H9 (cell line): Measurements from ENCODE around the gene IGSF1. TPM values are rescaled to one million over a fixed set of nuclear protein-coding genes. Genes with fewer than 3 reads are reported as not detected.

Experiments used
- DNase-seq: peaks from one replicate; pipeline ENCODE4 v3.0.0-alpha.2; 2017
- H2AFZ ChIP-seq: one replicate; pipeline ENCODE4 v1.6.1; 2013; ENCODE audit warnings: mild to moderate bottlenecking, low read length, control low read depth, moderate library complexity
- H2AK5ac ChIP-seq: 2 replicates; pipeline ENCODE4 v1.6.1; 2013; ENCODE audit warnings: low read length, control low read depth, mixed read lengths; ENCODE audit not compliant: insufficient read length
- H2BK120ac ChIP-seq: one replicate; pipeline ENCODE4 v1.6.1; 2013; ENCODE audit warnings: low read depth, mild to moderate bottlenecking, low read length, control low read depth, inconsistent platforms; ENCODE audit not compliant: poor library complexity, severe bottlenecking
- H2BK12ac ChIP-seq: 2 replicates; pipeline ENCODE4 v1.6.1; 2013; ENCODE audit warnings: low read length, control low read depth, mixed read lengths, low read depth; ENCODE audit not compliant: insufficient read length
- H2BK15ac ChIP-seq: 2 replicates; pipeline ENCODE4 v1.6.1; 2013; ENCODE audit warnings: low read depth, low read length, control low read depth
- H2BK20ac ChIP-seq: one replicate; pipeline ENCODE4 v1.6.1; 2013; ENCODE audit warnings: low read depth, mild to moderate bottlenecking, low read length, control low read depth, inconsistent platforms; ENCODE audit not compliant: poor library complexity, severe bottlenecking
- H2BK5ac ChIP-seq: 2 replicates; pipeline ENCODE4 v1.6.1; 2013; ENCODE audit warnings: low read length, control low read depth, mixed read lengths; ENCODE audit not compliant: insufficient read length
- H3K14ac ChIP-seq: 2 replicates; pipeline ENCODE4 v1.6.1; 2013; ENCODE audit warnings: low read length, control low read depth; ENCODE audit not compliant: insufficient read depth
- H3K18ac ChIP-seq: 2 replicates; pipeline ENCODE4 v1.6.1; 2013; ENCODE audit warnings: low read depth, mild to moderate bottlenecking, mixed read lengths, low read length, control low read depth; ENCODE audit not compliant: insufficient read length
- H3K23ac ChIP-seq: 2 replicates; pipeline ENCODE4 v1.6.1; 2013; ENCODE audit warnings: low read length, control low read depth, mixed read lengths, low read depth; ENCODE audit not compliant: insufficient read length
- H3K23me2 ChIP-seq: 2 replicates; pipeline ENCODE4 v1.6.1; 2013; ENCODE audit warnings: low read depth, mild to moderate bottlenecking, mixed read lengths, low read length, control low read depth; ENCODE audit not compliant: insufficient read length, poor library complexity, severe bottlenecking
- H3K27ac ChIP-seq: 2 replicates; pipeline ENCODE4 v1.5.1; 2013; ENCODE audit warnings: low read length, control low read depth, mixed read lengths, low read depth; ENCODE audit not compliant: insufficient read length
- H3K27me3 ChIP-seq: 2 replicates; pipeline ENCODE4 v1.6.1; 2013; ENCODE audit warnings: low read length, control low read depth, inconsistent platforms; ENCODE audit not compliant: insufficient read depth
- H3K4ac ChIP-seq: 2 replicates; pipeline ENCODE4 v1.6.1; 2013; ENCODE audit warnings: low read depth, mild to moderate bottlenecking, control low read depth, inconsistent platforms, low read length, moderate library complexity
- H3K4me1 ChIP-seq: 2 replicates; pipeline ENCODE4 v1.6.1; 2013; ENCODE audit warnings: low read length, control low read depth, inconsistent platforms; ENCODE audit not compliant: insufficient read depth
- H3K4me2 ChIP-seq: 2 replicates; pipeline ENCODE4 v1.6.1; 2013; ENCODE audit warnings: low read length, control low read depth, mixed read lengths; ENCODE audit not compliant: insufficient read length, insufficient read depth
- H3K56ac ChIP-seq: 2 replicates; pipeline ENCODE4 v1.6.1; 2013; ENCODE audit warnings: low read depth, mild to moderate bottlenecking, mixed read lengths, low read length, control low read depth; ENCODE audit not compliant: insufficient read length
- H3K79me1 ChIP-seq: 2 replicates; pipeline ENCODE4 v1.6.1; 2013; ENCODE audit warnings: low read depth, mild to moderate bottlenecking, moderate library complexity, low read length, control low read depth, inconsistent platforms; ENCODE audit not compliant: insufficient read depth, poor library complexity, severe bottlenecking
- H3K79me2 ChIP-seq: 2 replicates; pipeline ENCODE4 v1.6.1; 2013; ENCODE audit warnings: low read length, control low read depth, inconsistent platforms; ENCODE audit not compliant: insufficient read depth
- H3K9ac ChIP-seq: 2 replicates; pipeline ENCODE4 v1.6.1; 2013; ENCODE audit warnings: low read length, control low read depth, mixed read lengths; ENCODE audit not compliant: insufficient read length; ENCODE audit errors: extremely low read depth
- H3K9me3 ChIP-seq: one replicate; pipeline ENCODE4 v1.6.1; 2013; ENCODE audit warnings: low read depth, low read length, inconsistent platforms; ENCODE audit not compliant: control insufficient read depth
- H3T11ph ChIP-seq: one replicate; pipeline ENCODE4 v1.6.1; 2013; ENCODE audit warnings: mild to moderate bottlenecking, low read length, control low read depth, inconsistent platforms
- H4K20me1 ChIP-seq: one replicate; pipeline ENCODE4 v1.6.1; 2013; ENCODE audit not compliant: control insufficient read depth, insufficient read length, insufficient read depth
- H4K5ac ChIP-seq: 2 replicates; pipeline ENCODE4 v1.6.1; 2013; ENCODE audit warnings: low read depth, mild to moderate bottlenecking, mixed read lengths, low read length, control low read depth; ENCODE audit not compliant: insufficient read length
- H4K8ac ChIP-seq: replicated peaks from 2 replicates; pipeline ENCODE4 v1.6.1; 2013; ENCODE audit warnings: low read length, control low read depth, mixed read lengths, low read depth; ENCODE audit not compliant: insufficient read length
- H4K91ac ChIP-seq: 2 replicates; pipeline ENCODE4 v1.6.1; 2013; ENCODE audit warnings: low read depth, mild to moderate bottlenecking, moderate library complexity, mixed read lengths, low read length, control low read depth; ENCODE audit not compliant: insufficient read length
- H3K27ac Mint-ChIP-seq, 3 experiments: 2 replicates in 2 of 3; 3 replicates in 1 of 3; pipeline ENCODE4 v1.8.0; 2020 to 2021; ENCODE audit warnings: mixed read lengths in 3 of 3, mild to moderate bottlenecking in 1 of 3, moderate library complexity in 1 of 3
- H3K27me3 Mint-ChIP-seq: 2 replicates; pipeline ENCODE4 v1.8.0; 2021; ENCODE audit warnings: low read depth, mild to moderate bottlenecking, moderate library complexity, mixed read lengths
- H3K36me3 Mint-ChIP-seq, 3 experiments: 2 replicates in 2 of 3; 3 replicates in 1 of 3; pipeline ENCODE4 v1.8.0; 2020 to 2021; ENCODE audit warnings: low read depth in 3 of 3, mixed read lengths in 3 of 3; ENCODE audit not compliant: insufficient read depth in 1 of 3
- H3K4me1 Mint-ChIP-seq, 2 experiments: 2 replicates each; pipeline ENCODE4 v1.8.0; 2020; ENCODE audit warnings: mixed read lengths in 2 of 2
- H3K4me3 Mint-ChIP-seq, 2 experiments: 2 replicates in 1 of 2; 3 replicates in 1 of 2; pipeline ENCODE4 v1.8.0; 2020 to 2021; ENCODE audit warnings: mild to moderate bottlenecking in 2 of 2, mixed read lengths in 2 of 2, moderate library complexity in 1 of 2
- H3K9me3 Mint-ChIP-seq, 2 experiments: 2 replicates in 1 of 2; 3 replicates in 1 of 2; pipeline ENCODE4 v1.8.0; 2020; ENCODE audit warnings: mild to moderate bottlenecking in 2 of 2, mixed read lengths in 2 of 2, moderate library complexity in 1 of 2
- CTCF ChIP-seq: fragments of 200-600 bp; sonication (generic); conservative IDR thresholded peaks from 3 replicates; pipeline ENCODE4 v1.8.0; 2021; ENCODE audit warnings: antibody characterized with exemption, mild to moderate bottlenecking
- WGBS: extraction: QIAGEN DNeasy Blood & Tissue Kit; methylation state at CpG from one replicate; pipeline ENCODE4 v1.1.7; 2013; ENCODE audit warnings: missing lambda C conversion rate, low lambda C conversion rate, mixed read lengths; ENCODE audit not compliant: insufficient read length; ENCODE audit errors: extremely low coverage; 5-methylcytosine and 5-hydroxymethylcytosine counted together
- total RNA-seq: library from RNA; stranded (reverse); gene quantifications from 2 replicates; pipeline ENCODE4 v1.2.1, GENCODE V29; 2021

IGSF1 gene
- total RNA-seq, 1 experiment from 2014 or later = 12.5 TPM

- H3K4me2 ChIP-seq = no peak overlapping the region
- H2BK5ac ChIP-seq = no peak overlapping the region
- H3K79me2 ChIP-seq = no peaks in the 10 kb centered on the region
- Mint-ChIP-seq H3K27me3 (no peaks in the 10 kb centered on the region), H3K4me3 (no peak overlapping the region), H3K36me3 (no peaks in the 10 kb centered on the region), H3K27ac (peak overlapping the region in 1 of 3 experiments; percentile 40; a peak in 1 of 7 replicates), H3K9me3 (no peaks in the 10 kb centered on the region), H3K4me1 (peaks cover 18 to 23% of the 10 kb centered on the region in 2 experiments)
- peak; percentile 69 for DNase-seq
- H3K9ac ChIP-seq = no peak overlapping the region
- H3K18ac ChIP-seq = no peak overlapping the region
- WGBS = no CpG with 5 or more reads among the region's 13 CpGs
- no peak overlapping the region for H3K23ac ChIP-seq
- no peaks in the 10 kb centered on the region for H3K23me2 ChIP-seq
- no peak overlapping the region for H2AK5ac ChIP-seq
- peak; percentile 91 for TF ChIP-seq CTCF
- no peak overlapping the region for H4K5ac ChIP-seq
- no peaks in the 10 kb centered on the region for H3K9me3 ChIP-seq
- H3K27ac ChIP-seq = no peak overlapping the region
- no peak overlapping the region for H3K56ac ChIP-seq
- no peak overlapping the region for H2AFZ ChIP-seq
- H2BK120ac ChIP-seq = no peak overlapping the region
- no peak overlapping the region for H4K8ac ChIP-seq
- H3K79me1 ChIP-seq = no peaks in the 10 kb centered on the region
- H3K14ac ChIP-seq = no peak overlapping the region
- H3K27me3 ChIP-seq = no peaks in the 10 kb centered on the region
- no peak overlapping the region for H2BK15ac ChIP-seq
- no peak overlapping the region for H2BK12ac ChIP-seq
- no peak overlapping the region for H3K4ac ChIP-seq
- no peak overlapping the region for H4K91ac ChIP-seq
- H4K20me1 ChIP-seq = no peaks in the 10 kb centered on the region
- H2BK20ac ChIP-seq = no peak overlapping the region
- H3T11ph ChIP-seq = no peak overlapping the region
- H3K4me1 ChIP-seq = peaks cover 4% of the 10 kb centered on the region; the same call in 1 of the 2 replicates
Measured at GRCh38 chrX:131262738-131263679, 26.1 kb downstream of the IGSF1 start.
